HG03066 (cell line): ENCODE data around the gene SP3.

Experiments
- ATAC-seq: cut with Tn5 transposase; IDR thresholded peaks from one replicate; pipeline ENCODE4 v1.9.1; 2021; ENCODE audit warnings: low read depth; ENCODE audit not compliant: unreplicated experiment

SP3 gene

DNA sequence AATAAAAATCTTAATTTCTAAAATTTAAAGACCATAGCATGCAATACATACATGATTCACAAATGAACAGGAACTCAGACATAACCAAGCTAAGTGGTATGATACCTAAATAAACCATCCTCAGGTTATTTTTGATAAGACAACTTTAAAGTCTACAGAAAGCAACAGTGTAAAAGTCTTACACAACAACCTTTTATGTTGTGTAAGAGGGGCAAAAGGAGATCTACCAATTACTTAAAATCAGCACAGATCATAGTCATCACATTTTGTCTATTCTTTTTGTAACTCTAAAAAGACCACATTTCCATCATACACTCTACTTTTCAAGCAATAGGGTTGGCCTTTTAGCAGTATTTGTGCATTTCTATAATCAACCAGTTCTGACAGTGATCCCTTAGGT is 16.3 kb downstream of the SP3 start:
- no peak for ATAC-seq

DNA sequence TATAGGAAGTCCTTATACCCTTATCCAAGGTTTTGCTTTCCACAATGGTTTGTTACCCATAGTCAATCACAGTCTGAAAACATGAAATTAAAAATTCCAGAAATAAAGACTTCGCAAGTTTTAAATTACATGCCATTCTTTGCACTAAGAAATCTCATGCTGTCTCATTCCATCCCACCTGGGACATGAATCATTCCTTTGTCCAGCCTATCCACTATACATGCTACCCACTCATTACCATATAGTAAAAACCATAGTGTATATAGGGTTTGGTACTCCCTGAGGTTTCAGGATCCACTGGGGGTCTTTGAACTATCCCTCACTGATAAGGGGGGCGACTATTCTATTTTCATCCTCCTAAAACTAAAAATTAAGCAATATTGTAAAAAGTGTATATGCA is 17.0 kb downstream of the SP3 start:
- ATAC-seq, result no peak

DNA sequence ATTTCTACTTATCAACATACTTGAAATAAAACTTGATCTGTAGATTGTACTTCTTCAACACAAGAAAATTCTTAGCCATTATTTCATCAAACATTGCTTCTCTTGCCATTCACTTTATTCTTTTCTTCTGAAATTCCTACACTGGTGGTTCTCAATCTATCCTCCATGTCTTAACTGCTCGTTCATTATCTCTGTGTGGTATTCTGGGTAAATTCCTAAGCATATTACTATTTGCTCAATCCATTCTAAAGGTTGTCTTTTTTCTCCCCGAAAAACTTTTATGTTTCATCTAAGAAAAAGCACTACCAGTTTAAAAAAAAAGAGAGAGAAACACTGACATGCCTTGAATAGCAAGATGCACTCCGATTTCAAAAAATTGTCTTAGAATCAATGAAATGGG is 18.0 kb downstream of the SP3 start:
- ATAC-seq, result no peak

DNA sequence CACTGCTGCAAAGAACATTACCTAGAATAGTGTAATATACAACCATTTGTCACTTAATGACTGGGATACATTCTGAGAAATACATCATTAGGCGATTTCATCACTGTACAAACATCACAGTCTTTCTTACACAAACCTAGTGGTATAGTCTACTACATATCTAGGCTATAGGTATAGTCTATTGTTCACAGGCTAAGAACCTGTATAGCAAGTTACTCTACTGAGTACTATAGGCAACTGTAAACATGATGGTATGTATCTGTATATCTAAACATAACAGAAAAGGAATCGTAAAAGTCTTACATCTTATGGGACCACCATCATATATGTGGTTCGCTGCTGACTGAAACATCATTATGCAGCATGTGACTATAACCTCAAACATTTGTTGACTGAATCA is 21.4 kb downstream of the SP3 start:
- ATAC-seq, result no peak

DNA sequence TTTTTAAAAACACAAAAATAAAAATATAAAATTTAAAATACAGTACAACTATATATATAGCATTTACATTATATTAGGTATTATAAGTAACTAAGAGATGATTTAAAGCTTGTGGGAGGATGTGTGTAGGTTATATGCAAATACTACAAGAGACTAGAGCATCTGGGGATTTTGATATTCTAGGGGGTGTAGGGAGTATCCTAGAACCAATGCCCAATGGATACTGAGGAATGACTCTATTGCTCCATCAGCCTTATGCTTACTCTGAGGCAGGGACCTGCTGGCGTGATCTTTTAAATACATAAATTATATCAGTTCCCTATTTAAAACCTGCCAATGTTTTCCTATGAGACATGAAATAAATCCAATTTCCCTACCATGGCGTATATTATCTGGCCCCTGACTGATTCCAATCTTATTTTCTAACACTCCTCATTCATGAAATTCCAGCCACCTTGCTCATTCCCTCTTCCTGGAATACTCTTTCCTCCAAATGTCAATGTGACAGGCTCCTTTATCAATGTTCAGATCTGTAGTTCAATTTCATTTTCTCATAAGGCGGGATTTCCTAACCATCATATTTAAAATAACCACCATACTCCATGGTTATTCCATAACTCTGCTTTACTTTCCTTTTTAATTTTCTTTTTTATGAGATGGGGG is 22.2 kb downstream of the SP3 start:
- no peak for ATAC-seq

DNA sequence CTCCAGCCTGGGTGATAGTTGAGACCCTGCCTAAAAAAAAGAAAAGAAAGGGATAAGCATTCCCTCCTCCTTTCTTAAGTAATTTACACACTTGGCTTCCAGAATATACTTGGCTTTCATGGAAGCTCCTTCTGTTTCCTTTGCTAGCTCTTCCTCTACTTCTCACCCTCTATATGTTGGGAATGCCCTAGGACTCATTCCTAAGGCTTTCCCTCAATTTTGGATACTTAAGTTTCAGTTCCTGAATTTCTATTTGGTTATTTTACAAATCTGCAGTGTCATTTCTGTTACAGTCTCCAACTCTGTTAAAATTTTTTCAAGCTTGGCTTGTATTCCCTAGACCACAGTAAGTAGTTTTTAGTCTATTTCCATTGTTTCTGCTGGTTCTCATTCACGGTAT is 23.6 kb downstream of the SP3 start:
- ATAC-seq, result no peak

DNA sequence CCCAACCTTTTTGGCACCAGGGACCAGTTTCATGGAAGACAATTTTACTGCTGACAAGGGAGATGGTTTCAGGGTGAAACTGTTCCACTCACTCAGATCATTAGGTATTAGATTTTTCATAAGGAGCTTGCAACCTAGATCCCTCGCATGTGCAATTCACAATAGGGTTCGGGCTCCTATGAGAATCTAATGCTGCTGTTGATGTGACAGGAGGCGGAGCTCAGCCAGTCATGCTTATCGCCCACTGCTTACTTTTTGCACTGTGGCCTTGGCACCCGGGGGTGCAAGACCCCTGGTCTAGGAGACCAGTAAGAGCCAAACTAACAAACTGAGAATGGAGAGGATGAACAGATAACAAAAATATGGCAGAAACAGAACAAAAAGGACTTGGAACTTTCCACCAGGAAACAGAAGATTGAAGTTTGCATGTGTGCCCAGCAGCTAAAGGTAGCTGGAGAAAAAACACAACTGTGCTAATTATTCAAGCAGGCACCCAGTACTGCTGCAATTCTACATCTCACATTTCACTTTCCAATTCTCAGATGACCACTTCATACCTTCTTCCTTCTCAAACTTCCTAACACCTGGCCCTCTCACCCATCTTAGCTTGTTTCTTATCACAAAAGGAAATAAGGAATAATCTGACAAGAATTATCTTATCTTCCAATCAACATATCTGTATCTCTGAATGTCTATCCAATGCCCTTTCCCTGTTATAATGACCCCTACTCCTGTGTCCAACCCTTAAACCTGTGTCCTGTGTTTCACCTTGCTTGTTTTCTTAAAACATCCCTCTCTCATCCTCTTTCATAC is 24.8 kb downstream of the SP3 start:
- ATAC-seq, result no peak

DNA sequence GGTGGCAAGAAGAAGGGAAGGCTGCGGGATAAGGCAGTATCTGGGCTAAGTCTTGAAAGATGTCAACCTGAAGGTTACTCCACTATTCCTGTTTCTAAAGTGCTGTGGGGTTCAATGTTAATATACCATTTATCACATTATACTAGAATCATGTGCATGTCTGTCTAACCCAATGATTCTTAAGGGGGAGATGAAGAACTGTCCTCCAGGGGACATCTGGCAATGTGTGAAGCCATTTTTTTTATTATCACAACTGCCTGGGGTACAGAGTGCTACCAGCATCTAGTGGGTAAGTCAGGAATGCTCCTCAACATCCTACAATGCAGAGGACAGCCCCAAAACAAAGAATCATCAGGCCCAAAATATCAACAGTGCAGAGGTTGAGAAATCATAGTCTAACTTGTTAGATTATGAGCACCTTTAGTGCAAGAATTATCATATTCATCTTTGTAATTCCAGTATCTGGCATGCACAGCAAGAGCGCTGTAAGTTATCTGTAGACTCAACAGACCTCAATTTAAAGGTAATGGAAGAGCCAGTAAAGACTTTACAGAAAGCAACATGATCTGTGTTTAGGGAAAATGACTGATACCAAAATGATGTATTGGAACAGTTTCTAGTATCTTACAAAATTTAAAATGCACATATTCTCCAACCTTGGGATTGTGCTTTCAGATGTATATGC is 26.3 kb downstream of the SP3 start:
- no peak for ATAC-seq

DNA sequence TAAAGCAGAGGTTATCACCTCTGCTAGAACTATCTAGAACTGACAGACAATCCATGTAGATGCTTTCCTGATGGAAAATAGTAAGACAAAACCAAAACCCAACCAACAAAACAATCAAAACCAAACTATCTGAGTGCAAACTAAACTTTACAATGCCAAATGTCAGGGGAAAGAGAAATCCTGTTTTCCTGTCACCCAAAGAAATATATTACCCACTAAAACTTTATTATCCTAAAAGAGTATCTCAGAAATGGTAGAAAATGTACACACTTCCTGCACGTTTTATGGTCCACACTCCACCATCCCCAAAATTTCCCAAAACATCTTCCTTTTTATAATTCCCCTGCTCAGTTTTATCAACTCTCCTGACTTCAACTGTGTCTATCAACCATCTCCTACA is 29.9 kb downstream of the SP3 start:
- ATAC-seq, result no peak

DNA sequence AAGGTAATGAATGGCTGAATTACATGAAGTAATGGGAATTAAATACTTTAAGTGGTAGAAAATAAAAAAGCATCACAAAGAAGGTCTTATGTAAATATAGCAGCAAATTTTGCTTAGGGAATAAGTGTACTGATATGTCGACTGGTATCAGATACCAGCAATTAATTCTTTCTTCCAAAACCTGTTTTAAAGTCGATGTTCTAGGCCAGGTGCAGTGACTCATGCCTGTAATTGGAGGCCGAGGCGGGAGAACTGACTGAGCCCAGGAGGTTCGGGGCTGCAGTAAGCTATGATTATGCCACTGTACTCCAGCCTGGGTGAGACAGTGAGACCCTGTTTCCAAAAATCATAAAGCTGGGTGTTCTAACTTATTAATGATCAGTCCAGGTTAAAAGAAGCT is 30.3 kb downstream of the SP3 start:
- no peak for ATAC-seq

DNA sequence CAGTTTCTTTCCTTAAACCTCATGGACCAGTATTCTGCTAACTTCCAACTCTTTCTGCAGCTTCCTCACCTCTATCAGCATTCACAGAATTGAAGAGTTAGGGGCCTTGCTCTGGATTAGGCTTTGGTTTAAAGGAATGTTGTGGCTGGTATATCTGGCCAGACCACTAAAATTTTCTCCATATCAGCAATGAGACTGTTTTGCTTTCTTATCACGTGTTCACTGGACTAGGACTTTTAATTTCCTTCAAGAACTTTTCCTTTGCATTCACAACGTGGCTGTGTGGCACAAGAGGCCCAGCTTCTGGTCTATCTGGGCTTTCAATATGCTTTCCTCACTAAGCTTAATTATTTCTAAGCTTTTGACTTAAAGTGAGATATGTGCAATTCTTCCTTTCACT is 33.4 kb downstream of the SP3 start:
- no peak for ATAC-seq

DNA sequence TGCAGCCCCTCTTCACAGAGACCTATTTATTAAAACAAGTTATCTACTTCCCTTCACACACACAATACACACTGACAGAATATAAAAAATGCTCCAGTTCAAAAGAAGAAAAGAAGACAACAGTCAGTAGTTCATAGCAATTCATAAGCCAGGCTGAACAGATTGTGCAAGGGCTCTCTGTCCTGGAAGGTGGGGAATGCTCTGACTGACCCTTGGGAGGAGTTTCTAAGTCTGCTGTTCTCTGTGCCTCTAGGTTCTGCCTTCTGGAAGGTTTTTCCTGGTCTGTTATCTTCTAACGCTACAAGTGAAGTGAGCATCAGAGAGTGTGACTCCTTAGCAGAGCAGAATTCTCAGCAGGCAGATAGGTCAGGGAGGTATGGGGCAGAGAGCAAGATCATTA is 35.7 kb downstream of the SP3 start:
- ATAC-seq, result no peak

DNA sequence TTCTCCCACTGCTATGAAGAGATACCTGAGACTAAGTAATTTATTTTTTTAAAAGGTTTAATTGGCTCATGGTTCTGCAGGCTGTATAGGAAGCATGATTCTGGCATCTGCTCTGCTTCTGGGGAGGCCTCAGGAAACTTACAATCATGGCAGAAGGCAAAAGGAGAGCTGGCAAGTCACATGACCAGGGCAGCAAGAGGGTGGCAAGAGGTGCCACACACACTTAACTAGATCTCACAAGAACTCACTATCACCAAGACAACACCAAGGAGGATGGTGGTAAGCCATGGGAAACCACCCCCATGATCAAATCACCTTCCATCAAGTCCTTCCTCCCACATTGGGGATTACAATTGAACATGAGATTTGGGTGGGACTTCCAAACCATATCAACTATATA is 38.3 kb downstream of the SP3 start:
- ATAC-seq, result no peak

DNA sequence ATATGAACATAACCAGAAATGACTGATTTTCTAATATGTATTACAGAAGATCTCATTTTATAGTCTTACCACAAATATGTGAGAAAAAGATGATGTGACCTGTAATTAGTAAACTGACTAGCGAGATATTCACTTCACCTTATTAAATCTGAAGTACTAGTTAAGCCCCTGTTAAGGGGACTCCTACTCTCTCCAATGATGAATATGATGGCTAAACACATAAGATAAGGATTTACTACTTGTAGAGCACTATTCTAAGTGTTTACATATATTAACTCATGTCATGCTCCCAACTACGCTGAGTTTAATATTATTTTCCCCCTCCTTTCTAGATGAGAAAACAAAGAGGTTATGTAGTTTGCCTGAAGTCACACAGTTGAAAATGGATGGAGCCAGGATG is 40.9 kb downstream of the SP3 start:
- no peak for ATAC-seq

DNA sequence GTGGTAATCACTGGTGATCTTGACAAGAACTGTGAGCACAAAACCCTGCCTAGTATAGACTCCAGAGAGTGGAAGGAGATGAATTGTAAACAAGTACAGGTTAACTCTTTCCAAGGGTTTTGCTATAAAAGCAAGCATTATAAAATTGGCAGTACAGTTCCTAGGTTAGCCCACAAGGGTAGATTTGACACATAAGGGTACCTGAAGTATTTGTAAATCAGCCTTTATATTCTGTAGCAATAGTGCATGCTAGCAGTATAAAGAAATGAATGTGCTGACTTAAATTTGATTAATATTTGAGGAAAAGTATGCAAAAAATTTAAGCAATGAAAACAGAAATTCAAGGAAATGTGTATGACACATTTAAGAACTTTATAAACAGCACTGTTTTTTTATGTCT is 42.4 kb downstream of the SP3 start:
- no peak for ATAC-seq

DNA sequence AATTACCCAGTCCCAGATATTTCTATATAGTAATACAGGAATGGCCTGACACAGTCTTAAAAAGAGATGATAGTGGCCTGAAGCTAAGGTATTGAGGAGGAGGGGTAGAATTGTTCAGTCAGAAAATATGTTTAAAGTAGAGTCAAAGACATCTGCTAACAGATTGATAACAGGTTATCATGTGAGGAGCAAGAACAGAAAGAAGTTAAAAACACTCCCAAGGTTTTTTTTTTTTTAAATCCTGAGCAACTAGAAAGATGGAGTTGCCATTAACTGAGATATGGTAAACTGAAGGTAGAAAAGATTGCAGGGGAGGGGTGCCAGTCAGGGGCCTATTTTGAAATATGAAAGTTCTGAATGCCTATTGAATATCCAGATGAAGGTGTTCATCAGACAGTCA is 43.1 kb downstream of the SP3 start:
- ATAC-seq, result no peak

DNA sequence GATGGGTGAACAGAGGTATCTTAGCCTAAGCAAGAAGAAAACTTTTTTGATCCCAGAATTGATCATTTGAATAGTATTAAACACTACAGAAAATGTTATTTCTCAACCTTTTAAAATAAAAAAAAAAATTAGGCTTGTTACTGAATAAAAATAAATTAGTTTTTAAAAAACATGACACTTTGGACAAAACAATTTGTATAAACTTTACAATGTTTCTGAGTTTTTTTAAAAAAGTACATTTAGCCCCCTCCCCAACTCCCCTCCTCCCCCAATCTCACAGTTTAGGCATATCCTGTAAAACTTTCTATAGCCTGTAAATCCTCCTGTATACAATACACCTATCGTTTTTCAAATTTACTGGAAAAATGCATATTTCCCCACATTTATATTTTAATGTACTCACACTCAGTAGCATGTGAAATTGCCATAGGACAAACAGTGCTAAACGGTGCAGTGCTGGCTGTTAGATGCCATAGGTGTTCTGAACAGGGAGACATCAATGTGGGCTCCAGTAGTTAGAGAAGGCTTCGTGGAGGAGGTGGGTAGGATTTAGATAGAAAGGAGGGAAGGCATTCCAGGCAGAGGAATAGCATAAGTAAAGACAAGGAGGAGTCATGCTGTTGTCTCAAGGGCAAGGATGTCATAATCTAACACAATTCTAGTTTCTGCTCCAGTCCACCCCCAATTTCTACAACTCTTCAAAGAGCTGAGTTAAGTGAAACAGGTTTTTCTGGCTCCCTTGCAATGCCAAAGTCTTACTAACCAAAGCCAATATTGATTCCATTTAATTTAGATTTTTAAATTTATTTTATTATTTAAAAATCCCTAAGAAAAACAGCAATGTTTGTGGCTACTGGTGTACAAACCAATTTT is 50.9 kb downstream of the SP3 start:
- no peak for ATAC-seq

DNA sequence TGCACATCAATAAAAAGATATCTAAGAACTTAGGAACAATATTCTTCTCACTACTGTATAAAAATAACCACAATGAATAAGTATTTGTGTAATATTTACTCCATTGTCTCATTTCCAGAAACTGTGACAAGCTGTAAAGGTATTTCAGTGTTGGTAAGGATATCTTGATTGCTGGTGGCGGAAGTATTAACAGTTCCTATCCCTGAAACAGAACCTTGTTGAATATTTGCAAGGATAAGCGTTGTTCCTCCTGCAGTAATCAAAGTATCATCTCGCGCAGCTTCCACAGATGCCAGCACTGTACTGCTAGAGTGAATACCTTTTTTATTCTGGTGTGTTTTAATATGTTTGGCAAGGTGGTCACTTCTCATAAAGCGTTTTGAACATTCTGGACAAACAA is 55.3 kb downstream of the SP3 start:
- no peak for ATAC-seq

DNA sequence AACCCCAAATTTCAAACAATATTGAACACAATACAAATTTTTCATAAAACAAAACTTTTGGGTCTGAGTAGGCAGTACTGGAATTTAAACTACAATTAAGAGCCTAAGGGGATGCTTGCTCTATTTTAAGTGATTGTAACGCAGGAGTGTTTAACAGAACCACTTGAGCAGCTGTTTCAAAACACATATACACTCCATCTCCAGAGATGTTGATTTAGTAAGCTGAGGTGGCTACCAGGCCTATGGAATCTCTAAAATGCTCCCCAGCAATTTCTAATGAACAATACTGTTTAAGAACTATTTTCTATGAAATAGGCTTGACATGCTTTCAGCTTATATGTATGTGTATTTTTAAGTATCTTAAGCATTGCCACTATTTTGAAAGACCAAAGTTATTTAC is 58.5 kb downstream of the SP3 start:
- no peak for ATAC-seq

DNA sequence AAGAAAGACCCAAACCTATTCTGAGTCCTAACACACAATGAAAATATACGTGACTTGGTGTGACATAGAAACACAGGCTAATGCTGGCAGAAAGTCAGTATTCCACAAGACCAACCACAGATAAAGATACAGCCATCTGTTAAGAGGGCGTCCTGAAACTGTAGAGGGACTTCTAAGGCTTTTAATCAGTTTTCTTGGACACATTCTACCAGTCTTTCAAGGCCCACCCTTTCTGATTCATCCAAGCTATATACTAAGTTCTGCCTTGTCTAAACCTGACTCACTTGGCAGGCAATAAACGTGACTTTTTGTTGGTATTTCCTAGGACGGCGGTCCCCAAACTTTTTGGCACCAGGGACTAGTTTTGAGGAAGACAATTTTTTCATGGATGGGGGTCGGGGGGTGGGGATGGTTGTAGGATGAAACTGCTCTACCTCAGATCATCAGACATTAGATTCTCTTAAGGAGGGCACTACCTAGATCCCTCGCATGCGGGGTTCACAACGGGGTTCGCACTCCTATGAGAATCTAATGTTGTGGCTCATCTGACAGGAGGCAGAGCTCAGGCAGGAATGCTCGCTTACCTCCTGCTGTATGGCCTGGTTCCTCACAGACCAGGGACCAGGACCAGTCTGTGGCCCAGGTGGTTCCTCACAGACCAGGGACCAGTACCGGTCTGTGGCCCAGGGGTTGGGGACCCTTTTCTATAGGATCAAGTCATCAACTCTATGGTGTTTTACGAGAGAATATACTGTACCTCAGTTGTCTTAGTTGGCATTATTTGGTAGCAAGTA is 61.4 kb downstream of the SP3 start:
- no peak for ATAC-seq
